Right lung (tissue), 5 donors: ENCODE data around the gene SYNE4. TPM values are rescaled to one million over a fixed set of nuclear protein-coding genes. Genes with fewer than 3 reads are reported as not detected.
"Not testable (repeated sequence)": the region's sequence is repeated elsewhere in the genome, so short reads cannot be mapped to it uniquely, and the experiment has no call there.

Source experiments
- DNase-seq, 2 donors: peaks; one replicate each; pipeline ENCODE4 v3.0.0-alpha.2; 2013
- polyA plus RNA-seq, 5 donors: library from polyadenylated mRNA; unstranded; fragments of 120-200 nt; gene quantifications; one replicate each; pipeline versions ENCODE4 v1.2.1 to v1.2.3, GENCODE V29; 2013; ENCODE audit warnings: inconsistent platforms in 1 of 5, low replicate concordance in 1 of 5; ENCODE audit not compliant: insufficient read length in 5 of 5, insufficient read depth in 1 of 5

SYNE4 gene
- polyA plus RNA-seq, 5 donors = 6.4 to 10.9 (median 9.9) TPM

- no peak for DNase-seq
These were observed 16.7 kb downstream of the SYNE4 start for GRCh38 chr19:35991731-35992450.

GRCh38 chr19:35990771-35991730 lies 17.6 kb downstream of the SYNE4 start:
- no peak for DNase-seq

- no peak for DNase-seq
These were observed 18.5 kb downstream of the SYNE4 start for GRCh38 chr19:35990156-35990555.

GRCh38 chr19:35988824-35989223 lies 19.8 kb downstream of the SYNE4 start:
- DNase-seq = no peak

GRCh38 chr19:35987571-35987896 lies 21.1 kb downstream of the SYNE4 start:
- no peak for DNase-seq

GRCh38 chr19:35986664-35987570 lies 21.7 kb downstream of the SYNE4 start:
- DNase-seq = no peak

- no peak for DNase-seq
These were observed 22.5 kb downstream of the SYNE4 start for GRCh38 chr19:35986111-35986510.

GRCh38 chr19:35983177-35983576 lies 25.4 kb downstream of the SYNE4 start:
- no peak for DNase-seq

- not testable (repeated sequence) for DNase-seq
These were observed 27.6 kb downstream of the SYNE4 start for GRCh38 chr19:35980997-35981396.

- DNase-seq = no peak
These were observed 29.7 kb downstream of the SYNE4 start for GRCh38 chr19:35978832-35979365.

GRCh38 chr19:35978271-35978670 lies 30.3 kb downstream of the SYNE4 start:
- DNase-seq = no peak

- no peak for DNase-seq
These were observed 31.0 kb downstream of the SYNE4 start for GRCh38 chr19:35977446-35978222.

GRCh38 chr19:35975608-35976214 lies 32.9 kb downstream of the SYNE4 start:
- no peak for DNase-seq

- DNase-seq = no peak
These were observed 35.1 kb downstream of the SYNE4 start for GRCh38 chr19:35973487-35973886.

GRCh38 chr19:35966771-35967170 lies 41.8 kb downstream of the SYNE4 start:
- no peak for DNase-seq

- peak; percentile 54 to 55 for DNase-seq
These were observed 45.1 kb downstream of the SYNE4 start for GRCh38 chr19:35963514-35963913.

- no peak for DNase-seq
These were observed 48.1 kb downstream of the SYNE4 start for GRCh38 chr19:35960432-35960972.

GRCh38 chr19:35959968-35960320 lies 48.7 kb downstream of the SYNE4 start:
- no peak for DNase-seq

- no peak for DNase-seq
These were observed 49.3 kb downstream of the SYNE4 start for GRCh38 chr19:35959040-35959967.
